GM19351 (cell line): Measurements from ENCODE around the gene RCL1.
A peak's percentile ranks its signal among the peaks of the same experiment; 100 is the strongest.
"Not testable (repeated sequence)": the region's sequence is repeated elsewhere in the genome, so short reads cannot be mapped to it uniquely, and the experiment has no call there.

Experiments used
- ATAC-seq: cut with Tn5 transposase; IDR thresholded peaks from one replicate; pipeline ENCODE4 v1.9.1; 2021; ENCODE audit warnings: mild to moderate bottlenecking, moderate library complexity; ENCODE audit not compliant: unreplicated experiment

RCL1 gene, protein sequence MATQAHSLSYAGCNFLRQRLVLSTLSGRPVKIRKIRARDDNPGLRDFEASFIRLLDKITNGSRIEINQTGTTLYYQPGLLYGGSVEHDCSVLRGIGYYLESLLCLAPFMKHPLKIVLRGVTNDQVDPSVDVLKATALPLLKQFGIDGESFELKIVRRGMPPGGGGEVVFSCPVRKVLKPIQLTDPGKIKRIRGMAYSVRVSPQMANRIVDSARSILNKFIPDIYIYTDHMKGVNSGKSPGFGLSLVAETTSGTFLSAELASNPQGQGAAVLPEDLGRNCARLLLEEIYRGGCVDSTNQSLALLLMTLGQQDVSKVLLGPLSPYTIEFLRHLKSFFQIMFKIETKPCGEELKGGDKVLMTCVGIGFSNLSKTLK

DNA sequence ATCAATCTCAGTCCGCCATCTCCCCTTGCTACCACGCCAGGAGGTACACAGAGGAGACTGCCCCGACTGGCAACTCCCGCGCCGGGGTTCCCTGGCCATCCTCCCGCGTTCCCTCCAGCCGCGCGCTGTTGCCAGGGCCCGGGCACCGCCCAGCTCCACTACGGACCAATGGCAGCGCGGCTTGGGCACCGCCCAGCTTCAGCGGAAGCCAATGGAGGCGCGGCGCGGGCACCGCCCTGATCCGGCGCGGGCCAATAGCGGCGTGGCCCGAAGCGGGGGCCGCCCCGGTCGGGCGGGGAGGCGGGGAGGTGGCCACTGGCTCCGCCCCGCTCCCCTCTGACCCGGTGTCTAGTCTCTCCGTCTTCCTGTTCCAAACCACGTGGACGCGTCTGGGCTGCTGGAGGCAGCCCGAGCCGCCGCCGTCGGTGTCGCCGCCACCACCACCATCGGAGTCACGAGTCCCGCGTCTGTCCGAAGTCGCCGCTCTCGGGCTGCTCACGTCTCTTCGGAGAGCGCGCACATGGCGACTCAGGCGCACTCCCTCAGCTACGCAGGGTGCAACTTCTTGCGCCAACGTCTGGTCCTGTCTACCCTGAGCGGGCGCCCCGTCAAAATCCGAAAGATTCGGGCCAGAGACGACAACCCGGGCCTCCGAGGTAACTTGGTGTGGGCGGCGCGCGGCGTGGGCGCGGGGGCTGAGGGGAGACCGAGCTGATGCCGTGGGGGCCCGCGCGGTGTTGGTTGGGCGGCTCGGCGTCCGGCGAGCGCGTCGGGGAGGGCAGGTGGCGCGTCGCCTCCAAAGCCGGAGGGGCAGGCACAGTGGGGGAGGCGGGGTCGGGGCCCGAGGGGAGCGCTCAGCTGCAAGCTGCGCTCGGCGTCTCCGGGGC is at the start of gene RCL1:
TSS of gene RCL1 (plus strand) at position 373 of the 887 bp plus-strand sequence. CDS start at position 521, 148 bp downstream.
- ATAC-seq = peak; percentile 94

DNA sequence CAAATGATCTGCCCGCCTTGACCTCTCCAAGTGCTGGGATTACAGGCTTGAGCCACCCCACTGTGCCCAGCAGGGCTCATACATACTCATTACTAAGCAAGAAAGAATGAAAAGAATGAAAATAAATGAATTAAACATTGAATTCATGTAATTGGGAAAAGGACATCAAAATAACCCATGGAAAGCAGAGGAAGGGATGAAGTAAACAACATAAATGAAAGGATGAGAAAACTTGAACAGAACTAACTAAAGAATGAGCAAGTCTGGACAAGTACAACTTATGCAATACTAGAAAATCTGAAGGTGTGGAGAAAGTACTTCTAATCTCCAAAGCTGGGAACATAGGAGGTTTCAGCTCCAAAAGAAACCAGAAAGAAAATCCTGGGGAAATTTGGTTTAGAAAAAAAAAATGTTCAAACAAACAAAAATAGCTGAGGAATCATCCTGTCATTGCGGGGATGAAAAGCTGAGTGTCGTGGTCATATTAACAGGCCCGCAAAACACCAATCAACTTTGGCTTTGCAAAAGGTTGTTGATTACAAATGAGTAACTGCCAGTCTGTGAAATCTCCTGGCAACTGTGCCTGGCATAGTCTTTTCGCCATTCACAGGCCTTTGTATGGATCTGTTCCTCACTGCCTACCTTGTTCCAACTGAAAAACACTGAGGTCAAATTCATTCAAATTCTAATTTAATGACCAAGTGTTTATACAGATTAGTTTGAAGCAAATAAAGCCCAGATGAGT is 49.4 kb upstream of the RCL1 start:
- ATAC-seq = no peak

DNA sequence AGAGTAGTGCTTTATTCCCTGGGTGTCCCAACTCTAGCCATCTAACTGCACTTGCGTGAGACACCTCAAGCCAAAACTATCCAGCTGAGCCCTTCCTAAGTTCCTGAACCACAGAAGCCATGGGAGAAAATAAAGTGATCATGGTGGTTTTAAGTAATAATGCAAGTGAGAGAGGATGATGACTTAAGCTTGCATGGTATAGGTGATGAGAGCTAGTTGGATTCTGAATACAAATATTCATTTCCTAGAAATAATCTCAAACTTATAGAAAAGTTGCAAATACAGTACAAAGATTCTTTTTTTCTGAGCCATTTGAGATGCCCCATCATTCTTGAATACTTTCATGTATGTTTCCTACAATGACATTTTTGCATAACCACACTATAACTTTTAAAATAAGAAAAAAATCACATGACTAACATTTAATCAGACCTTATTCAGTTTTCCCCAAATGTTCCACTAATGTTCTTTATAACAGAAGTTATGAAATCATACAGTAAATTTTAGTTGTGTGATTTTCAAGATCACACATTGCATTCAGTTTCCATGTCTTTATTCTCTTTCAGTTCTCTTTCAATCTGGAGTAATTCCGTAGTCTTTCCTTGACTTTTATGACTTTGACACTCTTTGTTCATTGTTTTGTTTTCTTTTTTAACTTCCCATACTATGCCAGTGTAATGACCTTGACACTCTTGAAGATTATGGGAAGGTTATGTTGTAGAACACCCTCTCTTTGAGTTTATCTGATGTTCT is 46.3 kb upstream of the RCL1 start:
- ATAC-seq = no peak

DNA sequence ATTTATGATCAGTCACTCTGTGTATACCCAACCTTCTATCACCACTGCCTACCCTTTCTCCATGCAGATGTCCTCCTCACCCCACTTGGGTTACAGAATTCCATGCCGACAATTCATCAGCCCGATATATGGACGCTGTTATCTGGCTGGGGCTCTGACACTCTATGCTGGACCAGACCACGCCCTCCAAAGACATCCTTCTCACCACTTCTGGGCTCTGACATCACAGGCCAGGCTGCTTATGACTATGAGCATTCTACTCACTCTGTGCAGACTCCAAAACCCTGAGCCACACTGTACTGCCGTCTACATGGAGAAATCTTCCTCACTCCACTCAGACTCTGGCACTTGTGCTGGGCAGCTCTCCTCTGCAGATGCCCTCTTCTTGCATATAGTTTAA is 44.1 kb upstream of the RCL1 start:
- ATAC-seq = no peak

DNA sequence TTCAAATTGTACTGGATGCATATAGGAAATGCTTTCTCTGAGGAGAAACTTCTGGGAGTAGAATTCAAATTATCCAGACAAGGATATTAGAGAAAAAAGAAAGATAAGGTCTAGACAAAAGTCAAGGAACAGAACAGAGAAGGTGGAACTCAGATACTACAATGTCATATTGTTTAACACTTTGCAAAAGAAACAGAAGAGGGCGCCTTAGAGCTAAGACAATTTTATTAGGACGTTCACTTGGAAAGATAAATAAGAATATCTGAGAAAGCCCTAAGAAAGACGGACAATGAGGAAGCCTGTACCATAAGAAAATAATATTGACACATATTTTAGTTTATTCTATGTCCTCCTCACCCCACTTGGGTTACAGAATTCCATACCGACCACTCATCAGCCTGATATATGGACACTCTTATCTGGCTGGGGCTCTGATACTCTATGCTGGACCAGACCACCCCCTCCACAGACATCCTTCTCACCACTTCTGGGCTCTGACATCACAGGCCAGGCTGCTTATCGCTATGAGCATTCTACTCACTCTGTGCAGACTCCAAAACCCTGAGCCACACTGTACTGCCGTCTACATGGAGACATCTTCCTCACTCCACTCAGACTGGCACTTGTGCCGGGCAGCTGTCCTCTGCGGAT is 42.6 kb upstream of the RCL1 start:
- ATAC-seq = peak; percentile 56

DNA sequence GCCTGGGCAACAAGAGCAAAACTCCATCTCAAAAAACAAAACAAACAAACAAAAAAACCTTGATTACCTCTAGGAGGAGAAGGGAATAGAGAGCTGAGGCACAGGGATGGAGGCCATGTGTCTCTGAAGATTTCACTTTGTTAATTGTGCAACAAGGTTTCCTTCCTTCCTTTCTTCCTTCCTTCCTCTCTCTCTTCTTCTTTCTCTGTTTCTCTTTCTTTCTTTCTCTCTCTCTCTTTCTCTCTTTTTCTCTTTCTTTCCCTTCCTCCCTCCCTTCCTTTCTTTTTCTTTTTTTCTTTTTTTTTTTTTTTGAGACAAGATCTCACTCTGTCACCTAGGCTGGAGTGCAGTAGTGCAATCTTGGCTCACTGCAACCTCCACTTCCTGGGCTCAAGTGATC is 38.2 kb upstream of the RCL1 start:
- ATAC-seq = not testable (repeated sequence)

DNA sequence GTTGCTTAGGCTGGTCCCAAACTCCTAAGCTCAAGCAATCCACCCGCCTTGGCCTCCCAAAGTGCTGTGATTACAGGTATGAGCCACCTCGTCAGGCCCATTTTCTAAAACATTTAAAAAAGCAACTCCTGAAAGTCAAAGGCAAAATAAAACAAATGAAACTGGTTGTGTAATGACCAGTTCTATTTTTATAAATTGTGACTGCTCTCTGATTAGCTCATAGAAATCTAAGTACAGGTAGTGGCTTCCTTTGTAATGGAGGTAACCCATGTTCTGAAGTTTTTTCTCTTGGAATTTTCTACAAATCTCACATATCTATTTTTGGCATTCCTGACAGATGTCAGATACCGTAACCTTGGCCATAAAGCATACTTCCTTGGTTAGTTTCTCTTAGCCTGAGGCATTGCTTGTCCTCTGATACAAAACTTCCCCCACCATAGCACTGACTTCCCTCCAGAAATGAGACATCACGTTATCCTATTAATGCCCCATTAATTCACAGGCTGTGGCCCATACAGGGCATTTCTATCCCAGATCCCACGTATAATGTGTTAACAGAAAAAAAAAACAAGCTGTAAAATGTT is 37.6 kb upstream of the RCL1 start:
- no peak for ATAC-seq

DNA sequence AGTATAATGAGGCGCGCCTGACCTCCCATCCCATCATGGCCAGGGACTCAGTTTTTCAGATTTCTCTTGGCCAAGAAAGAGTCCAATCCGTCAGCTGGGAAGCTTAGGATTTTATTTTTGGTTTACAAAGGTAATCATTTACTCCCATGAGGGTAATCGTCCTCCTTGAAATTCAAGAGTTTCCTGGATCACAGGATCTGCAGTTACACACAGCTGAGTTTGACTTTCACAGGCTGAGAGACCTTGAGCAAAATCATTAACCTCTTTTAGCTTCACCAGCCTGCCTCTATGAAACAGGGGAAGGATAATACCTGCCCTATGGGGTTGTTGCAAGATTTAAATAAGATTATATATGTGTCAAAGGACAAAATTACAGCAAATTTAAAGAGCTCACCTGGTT is 36.3 kb upstream of the RCL1 start:
- ATAC-seq = no peak

DNA sequence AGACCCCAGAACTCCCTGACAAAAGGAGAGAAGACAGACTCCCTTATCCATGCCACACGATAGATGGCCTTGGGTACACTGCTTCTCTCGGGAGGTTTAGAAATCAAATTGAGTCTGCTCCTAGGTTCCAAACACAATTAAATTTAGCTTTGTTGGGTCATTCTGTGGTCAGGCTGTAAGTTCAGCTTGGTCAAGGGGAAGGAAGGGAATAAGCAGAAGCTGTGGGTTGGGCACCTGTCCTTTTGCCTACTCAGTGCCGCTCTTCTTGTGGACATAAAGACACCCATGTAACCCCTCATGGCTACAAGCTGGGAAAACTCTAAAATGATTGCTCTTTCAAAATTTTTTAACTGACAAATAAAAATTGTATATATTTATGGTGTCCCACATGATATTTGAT is 32.6 kb upstream of the RCL1 start:
- ATAC-seq = no peak

DNA sequence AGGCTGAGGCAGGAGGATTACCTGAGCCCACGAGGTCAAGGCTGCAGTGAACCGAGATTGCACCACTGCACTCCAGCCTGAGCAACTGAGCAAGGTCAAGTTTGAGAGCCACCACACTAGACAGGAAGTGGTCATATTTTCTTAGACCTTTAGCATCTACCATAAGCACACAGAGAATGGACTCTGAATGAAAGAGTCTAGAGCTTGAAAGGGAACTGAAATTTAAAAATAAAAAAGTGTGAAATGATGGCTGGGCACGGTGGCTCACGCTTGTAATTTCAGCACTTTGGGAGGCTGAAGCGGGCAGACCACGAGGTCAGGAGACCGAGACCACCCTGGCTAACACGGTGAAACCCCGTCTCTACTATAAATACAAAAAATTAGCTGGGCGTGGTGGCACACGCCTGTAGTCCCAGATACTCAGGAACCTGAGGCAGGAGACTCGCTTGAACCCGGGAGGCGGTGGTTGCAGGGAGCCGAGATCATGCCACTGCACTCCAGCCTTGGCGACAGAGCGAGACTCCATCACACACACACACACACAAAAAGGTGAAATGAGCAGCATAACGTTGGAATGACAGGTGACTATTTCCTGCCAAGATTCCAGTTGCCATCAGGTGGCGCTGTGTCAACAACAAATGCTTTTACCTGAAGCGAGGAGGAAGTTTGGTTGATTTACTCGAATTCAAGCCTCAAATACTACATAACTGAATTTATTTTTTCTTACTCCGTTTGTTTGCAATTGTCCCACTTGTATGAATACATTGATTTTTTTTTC is 30.4 kb upstream of the RCL1 start:
- peak; percentile 89 for ATAC-seq

DNA sequence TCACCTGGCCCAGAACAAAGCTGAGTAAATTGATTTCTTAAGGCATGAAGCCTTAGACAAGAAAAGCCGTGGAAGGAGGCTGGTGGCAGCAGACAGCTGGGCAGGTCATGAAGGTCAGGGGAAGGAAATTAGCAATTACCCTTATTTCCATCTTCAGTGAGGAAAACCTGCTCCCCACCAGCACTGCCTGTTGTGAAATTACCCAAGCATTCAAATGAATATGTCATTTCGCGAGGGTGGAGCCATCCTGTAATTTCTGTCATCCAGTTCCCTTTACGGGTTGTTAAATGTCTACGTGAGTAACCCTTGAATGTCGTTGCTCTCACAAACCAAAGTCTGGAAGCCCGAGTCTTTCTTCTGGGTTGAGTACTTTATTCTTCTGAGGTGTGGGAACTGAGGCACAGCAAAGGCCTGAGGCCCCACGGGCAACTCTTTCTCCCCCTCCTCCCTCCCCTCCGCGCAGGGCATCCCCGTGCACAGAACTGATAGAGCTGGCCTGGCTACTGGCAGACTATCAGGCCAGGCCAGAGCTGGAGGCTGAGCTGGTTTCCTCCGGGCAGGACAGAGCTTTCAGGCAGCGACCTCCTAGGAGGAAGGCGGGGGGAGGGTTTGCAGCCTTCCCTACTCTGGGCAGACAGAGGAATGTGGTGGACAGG is 29.7 kb upstream of the RCL1 start:
- ATAC-seq = no peak

DNA sequence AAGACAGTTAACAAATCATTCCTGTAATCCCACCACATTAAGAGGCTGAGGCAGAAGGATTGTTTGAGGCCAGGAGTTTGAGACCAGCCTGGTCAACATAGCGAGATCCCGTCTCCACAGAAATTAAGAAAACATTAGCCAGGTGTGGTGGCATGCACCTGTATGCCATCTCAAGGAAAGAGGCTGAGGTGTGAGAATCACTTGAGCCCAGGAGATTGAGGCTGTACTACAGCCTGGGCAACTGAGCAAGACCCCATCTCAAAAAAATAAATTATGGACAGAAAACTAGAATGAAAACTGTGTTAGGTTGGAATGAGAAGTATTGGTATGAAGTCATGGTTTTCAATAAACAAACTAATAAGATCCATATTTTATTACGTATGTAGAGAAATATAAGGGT is 28.7 kb upstream of the RCL1 start:
- no peak for ATAC-seq

DNA sequence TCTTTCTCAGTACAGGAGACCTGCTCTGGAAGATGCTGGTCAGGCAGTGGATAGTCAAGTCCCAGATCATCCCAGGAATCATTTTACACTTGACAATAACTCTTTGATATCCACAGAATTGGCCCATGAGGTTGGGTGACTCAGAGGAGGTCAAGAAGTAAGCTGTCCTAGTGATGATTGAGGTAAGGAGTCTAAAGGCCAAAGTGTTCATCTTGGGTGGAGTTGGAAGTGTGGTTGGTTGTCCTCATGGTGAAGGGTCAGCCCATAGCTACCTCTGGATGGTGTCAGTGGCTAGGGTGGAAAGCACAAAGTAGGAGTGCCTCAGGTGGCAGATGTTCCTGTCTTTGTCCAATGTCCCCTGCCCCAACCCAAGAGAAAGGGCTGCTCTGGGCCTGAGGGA is 24.1 kb upstream of the RCL1 start:
- no peak for ATAC-seq

DNA sequence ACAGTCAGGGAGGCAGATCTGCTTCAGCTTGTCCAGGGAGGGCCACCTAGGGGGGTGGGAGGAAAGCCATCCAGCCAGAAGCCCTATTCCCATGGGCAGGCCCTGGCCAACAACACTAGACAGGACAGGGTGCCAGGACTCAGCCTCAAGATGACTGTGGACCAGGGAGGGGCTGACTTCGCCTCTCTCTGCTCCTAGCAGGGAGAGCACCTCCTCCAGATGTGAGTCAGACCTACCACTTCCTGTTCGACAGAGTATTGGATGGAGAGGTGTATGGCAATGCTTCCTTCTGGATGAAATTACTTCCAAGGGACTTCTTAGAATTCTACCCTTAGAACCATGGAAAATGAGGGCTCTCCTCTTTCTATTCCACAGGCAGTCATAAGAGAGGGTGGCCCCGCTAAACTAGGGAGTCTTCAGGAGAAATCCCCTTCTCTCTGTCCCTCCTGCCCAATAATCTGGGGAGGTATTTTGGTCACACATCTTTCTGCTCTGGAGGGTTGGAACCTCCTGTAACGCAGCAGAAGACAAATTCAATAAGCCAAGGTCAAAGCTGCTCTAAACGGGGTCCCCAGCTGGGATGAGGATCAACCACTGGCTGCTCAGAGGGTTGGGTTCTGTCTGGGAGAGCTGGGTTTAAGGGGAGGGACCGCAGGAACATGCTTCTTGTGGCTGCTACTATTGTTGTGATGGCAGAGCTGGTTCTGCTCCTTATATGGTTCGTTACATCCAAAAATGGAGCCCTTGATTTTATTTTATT is 23.2 kb upstream of the RCL1 start:
- no peak for ATAC-seq

DNA sequence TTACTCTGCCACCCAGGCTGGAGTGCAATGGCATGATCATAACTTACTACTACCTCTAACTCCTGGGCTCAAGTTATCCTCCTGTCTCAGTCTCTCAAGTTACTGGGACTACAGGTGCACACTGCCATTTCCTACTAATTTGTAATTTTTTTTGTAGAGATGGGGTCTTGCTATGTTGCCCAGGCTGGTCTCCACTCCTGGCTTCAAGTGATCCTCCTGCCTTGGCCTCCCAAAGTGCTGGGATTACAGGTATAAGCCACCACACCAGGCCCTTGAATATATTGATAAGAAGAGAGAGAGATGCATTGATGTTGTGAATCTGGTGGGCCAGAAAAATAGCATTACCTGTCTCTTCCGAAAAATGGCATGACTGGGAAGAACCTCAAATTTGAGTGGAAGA is 21.0 kb upstream of the RCL1 start:
- ATAC-seq = no peak

DNA sequence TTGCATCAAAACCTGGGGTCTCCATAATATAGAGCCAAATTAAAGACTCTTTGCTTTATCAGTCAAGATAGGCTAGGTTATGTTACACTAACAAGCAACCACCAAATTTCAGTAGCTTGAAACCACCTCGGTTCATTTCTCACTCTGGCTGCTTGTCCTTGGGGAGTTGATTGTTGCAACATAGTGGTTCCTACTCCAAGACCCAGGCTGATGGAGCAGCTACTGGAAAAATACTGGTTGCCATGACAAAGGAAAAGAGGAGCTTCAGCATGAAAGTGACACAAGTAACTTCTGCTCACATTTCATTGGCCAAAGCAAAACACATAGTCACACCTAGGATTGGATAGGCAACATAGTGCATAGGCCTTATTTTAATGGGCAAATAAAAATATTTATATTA is 18.5 kb upstream of the RCL1 start:
- ATAC-seq = no peak

DNA sequence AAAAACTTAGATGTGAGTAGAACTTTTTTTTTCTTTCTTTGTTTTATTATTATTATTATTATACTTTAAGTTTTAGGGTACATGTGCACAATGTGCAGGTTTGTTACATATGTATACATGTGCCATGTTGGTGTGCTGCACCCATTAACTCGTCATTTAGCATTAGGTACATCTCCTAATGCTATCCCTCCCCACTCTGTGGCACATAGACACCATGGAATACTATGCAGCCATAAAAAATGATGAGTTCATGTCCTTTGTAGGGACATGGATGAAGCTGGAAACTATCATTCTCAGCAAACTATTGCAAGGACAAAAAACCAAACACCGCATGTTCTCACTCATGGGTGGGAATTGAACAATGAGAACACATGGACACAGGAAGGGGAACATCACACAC is 17.8 kb upstream of the RCL1 start:
- not testable (repeated sequence) for ATAC-seq

DNA sequence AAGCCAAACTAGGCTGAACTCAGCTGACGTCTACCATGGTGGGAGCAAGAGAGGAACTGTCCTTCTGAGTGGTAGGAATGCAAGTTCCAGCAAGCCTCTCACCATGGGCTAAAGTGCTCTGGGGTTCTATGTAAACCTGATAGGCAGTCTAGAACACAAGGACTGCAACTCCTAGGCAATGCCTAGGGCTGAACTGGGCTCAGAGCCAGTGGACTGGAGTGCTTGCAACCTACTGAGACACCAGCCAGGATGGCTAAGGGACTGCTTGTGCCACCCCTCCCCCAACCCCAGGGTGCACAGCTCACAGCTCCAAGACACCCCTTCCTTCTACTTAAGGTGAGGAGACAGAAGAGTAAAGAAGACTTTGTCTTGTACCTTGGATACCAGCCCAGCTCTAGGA is 12.1 kb upstream of the RCL1 start:
- no peak for ATAC-seq
